Measurements from ENCODE around the gene SDC1.

SDC1 gene

GRCh38 chr2:20182241-20182931 lies 42.5 kb downstream of the SDC1 start:
- TF ChIP-seq YY1 (IDR thresholded peaks at IDR 0.05; ENCODE audit: low read depth) (no peak), CREB1 (IDR thresholded peaks at IDR 0.05; ENCODE audit: low read depth) (no peak), TAF1 (IDR thresholded peaks at IDR 0.05; ENCODE audit: low read depth) (no peak), MAX (IDR thresholded peaks at IDR 0.05) (no peak)

GRCh38 chr2:20181761-20182160 lies 43.2 kb downstream of the SDC1 start:
- TF ChIP-seq TCF12 (IDR thresholded peaks at IDR 0.05; ENCODE audit: low read depth) (no peak), MAX (IDR thresholded peaks at IDR 0.05) (no peak), FOXM1 (IDR thresholded peaks at IDR 0.05; ENCODE audit: borderline replicate concordance, low read depth) (no peak), EGR1 (IDR thresholded peaks at IDR 0.05) (no peak)
- TF ChIP-seq, protein P1, sequence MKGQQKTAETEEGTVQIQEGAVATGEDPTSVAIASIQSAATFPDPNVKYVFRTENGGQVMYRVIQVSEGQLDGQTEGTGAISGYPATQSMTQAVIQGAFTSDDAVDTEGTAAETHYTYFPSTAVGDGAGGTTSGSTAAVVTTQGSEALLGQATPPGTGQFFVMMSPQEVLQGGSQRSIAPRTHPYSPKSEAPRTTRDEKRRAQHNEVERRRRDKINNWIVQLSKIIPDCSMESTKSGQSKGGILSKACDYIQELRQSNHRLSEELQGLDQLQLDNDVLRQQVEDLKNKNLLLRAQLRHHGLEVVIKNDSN (IDR thresholded peaks at IDR 0.05), result no peak
- TF ChIP-seq, protein P2, sequence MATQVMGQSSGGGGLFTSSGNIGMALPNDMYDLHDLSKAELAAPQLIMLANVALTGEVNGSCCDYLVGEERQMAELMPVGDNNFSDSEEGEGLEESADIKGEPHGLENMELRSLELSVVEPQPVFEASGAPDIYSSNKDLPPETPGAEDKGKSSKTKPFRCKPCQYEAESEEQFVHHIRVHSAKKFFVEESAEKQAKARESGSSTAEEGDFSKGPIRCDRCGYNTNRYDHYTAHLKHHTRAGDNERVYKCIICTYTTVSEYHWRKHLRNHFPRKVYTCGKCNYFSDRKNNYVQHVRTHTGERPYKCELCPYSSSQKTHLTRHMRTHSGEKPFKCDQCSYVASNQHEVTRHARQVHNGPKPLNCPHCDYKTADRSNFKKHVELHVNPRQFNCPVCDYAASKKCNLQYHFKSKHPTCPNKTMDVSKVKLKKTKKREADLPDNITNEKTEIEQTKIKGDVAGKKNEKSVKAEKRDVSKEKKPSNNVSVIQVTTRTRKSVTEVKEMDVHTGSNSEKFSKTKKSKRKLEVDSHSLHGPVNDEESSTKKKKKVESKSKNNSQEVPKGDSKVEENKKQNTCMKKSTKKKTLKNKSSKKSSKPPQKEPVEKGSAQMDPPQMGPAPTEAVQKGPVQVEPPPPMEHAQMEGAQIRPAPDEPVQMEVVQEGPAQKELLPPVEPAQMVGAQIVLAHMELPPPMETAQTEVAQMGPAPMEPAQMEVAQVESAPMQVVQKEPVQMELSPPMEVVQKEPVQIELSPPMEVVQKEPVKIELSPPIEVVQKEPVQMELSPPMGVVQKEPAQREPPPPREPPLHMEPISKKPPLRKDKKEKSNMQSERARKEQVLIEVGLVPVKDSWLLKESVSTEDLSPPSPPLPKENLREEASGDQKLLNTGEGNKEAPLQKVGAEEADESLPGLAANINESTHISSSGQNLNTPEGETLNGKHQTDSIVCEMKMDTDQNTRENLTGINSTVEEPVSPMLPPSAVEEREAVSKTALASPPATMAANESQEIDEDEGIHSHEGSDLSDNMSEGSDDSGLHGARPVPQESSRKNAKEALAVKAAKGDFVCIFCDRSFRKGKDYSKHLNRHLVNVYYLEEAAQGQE (IDR thresholded peaks at IDR 0.05; ENCODE audit: low read depth), result no peak

DNA sequence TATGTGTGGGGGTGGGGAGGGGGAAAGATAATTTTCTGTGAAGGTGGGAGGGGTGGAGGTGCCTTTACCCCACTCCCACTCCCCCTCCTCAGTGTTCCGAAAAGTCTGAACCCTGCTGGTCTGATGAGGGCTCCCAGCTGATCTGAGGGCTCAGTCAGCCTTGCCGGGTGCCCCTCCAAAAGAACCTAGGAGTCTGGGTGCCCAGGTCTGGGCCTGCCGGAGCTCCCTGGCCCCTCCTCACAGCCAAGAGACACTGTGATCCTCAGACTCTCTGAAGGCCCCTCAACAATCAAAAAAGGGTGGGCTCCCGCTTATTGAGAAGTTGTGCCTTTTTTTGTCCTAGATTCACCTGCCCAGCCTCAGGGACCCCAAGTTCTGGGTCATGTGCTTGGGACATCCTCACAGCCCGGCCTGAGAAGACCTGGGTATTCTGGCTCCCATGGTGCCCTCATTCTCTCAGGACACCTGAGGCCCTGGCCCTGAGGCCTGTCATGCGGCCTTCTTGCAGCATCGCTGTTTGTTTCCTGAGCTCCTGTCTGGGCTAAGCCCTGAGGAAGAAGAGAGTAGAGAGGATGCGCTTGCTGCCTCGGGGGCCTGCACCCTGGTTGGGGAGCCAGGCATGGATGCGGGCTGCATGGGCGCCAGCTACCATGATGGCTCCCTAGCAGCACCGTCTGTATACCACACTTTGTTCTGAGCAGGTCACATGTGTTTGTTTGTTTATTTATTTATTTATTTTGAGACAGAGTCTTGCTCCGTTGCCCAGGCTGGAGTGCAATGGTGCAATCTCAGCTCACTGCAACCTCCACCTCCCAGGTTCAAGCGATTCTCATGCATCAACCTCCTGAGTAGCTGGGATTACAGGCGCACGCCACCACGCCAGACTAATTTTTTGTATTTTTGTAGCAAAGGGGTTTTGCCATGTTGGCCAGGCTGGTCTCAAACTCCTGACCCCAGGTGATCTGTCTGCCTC lies 44.0 kb downstream of the SDC1 start:
- TF ChIP-seq NFIC (IDR thresholded peaks at IDR 0.05) (no peak), YY1 (IDR thresholded peaks at IDR 0.05; ENCODE audit: low read depth) (no peak), TCF12 (IDR thresholded peaks at IDR 0.05; ENCODE audit: low read depth) (no peak)
- TF ChIP-seq, protein P1 (IDR thresholded peaks at IDR 0.05), result no peak

- TF ChIP-seq CEBPB (IDR thresholded peaks at IDR 0.05) (no peak), MAX (IDR thresholded peaks at IDR 0.05) (no peak), RAD21 (IDR thresholded peaks at IDR 0.05; ENCODE audit: low read depth) (no peak), ZBTB7A (IDR thresholded peaks at IDR 0.05; ENCODE audit: low read depth) (no peak), TEAD4 (IDR thresholded peaks at IDR 0.05) (no peak), TAF1 (IDR thresholded peaks at IDR 0.05; ENCODE audit: low read depth) (no peak), EGR1 (IDR thresholded peaks at IDR 0.05) (no peak), YY1 (IDR thresholded peaks at IDR 0.05; ENCODE audit: low read depth) (no peak), FOXM1 (IDR thresholded peaks at IDR 0.05; ENCODE audit: borderline replicate concordance, low read depth) (no peak), TCF12 (IDR thresholded peaks at IDR 0.05; ENCODE audit: low read depth) (no peak), EP300 (IDR thresholded peaks at IDR 0.05; ENCODE audit: borderline replicate concordance) (no peak), CREB1 (IDR thresholded peaks at IDR 0.05; ENCODE audit: low read depth) (no peak), NFIC (IDR thresholded peaks at IDR 0.05) (no peak)
- TF ChIP-seq, protein P1 (IDR thresholded peaks at IDR 0.05), result no peak
- TF ChIP-seq, protein P2 (IDR thresholded peaks at IDR 0.05; ENCODE audit: low read depth), result no peak
Measured at GRCh38 chr2:20179755-20180594, 45.0 kb downstream of the SDC1 start.

DNA sequence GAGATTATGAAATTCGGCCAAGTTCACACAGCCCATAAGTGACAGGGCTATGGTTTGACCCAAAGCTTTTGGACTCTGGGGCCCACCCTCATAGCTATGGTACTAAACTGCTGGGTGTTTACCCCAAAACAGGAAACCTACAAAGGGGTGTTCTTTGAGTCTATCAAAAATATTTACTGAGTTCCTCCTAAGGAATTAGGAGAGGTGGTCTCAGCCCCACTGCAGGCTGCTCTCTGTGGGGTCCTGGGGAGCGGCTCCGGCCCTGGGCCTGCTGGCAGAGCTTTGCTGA lies 45.5 kb downstream of the SDC1 start:
- TF ChIP-seq RAD21 (IDR thresholded peaks at IDR 0.05; ENCODE audit: low read depth), result no peak
- TF ChIP-seq EP300 (IDR thresholded peaks at IDR 0.05; ENCODE audit: borderline replicate concordance), result no peak
- TF ChIP-seq YY1 (IDR thresholded peaks at IDR 0.05; ENCODE audit: low read depth), result no peak
- TF ChIP-seq EGR1 (IDR thresholded peaks at IDR 0.05), result no peak
- TF ChIP-seq FOXM1 (IDR thresholded peaks at IDR 0.05; ENCODE audit: borderline replicate concordance, low read depth), result no peak
- TF ChIP-seq, protein P2 (IDR thresholded peaks at IDR 0.05; ENCODE audit: low read depth), result no peak
- TF ChIP-seq CEBPB (IDR thresholded peaks at IDR 0.05), result no peak
- TF ChIP-seq TCF12 (IDR thresholded peaks at IDR 0.05; ENCODE audit: low read depth), result no peak
- TF ChIP-seq NFIC (IDR thresholded peaks at IDR 0.05), result no peak
